Left cardiac atrium (tissue), 4 donors: ENCODE data around the gene C4BPB. TPM values are rescaled to one million over a fixed set of nuclear protein-coding genes. Genes with fewer than 3 reads are reported as not detected.

ENCODE experiments used
- ATAC-seq, 2 donors: fragments of 200-7000 bp; cut with Tn5 transposase; one replicate each; pipeline ENCODE4 v1.9.1; 2020; ENCODE audit warnings: mild to moderate bottlenecking in 2 of 2, moderate library complexity in 2 of 2
- DNase-seq: peaks from one replicate; pipeline ENCODE4 v3.0.0-alpha.2; 2020
- intact Hi-C, 2 donors: fragments of 100-400 bp; cut with DNase I; formaldehyde crosslinking; loops; one replicate each; pipeline versions ENCODE4 v1.14.1 to v1.15.1; 2022 to 2023
- total RNA-seq, 2 donors: library from RNA; stranded (reverse); fragmentation: NEBNext Ultra II Directional; extraction: Animal tissue kit (Norgen Biotek cat#: 25700); gene quantifications; one replicate each; pipeline ENCODE4 v1.2.1, GENCODE V29; 2021
- donor health status: DM: no; HTN: yes; CAD: no.
- donor health status: DM: no; HTN: yes; CAD: no; lungs with severe emphysema.
- donor health status: DM: yes; HTN: yes; CAD: no.
- donor health status: Dilated cardiomyopathy.

The C4BPB gene
- total RNA-seq, 2 donors from 2014 or later, result 2.4 TPM; not detected in 1

DNA sequence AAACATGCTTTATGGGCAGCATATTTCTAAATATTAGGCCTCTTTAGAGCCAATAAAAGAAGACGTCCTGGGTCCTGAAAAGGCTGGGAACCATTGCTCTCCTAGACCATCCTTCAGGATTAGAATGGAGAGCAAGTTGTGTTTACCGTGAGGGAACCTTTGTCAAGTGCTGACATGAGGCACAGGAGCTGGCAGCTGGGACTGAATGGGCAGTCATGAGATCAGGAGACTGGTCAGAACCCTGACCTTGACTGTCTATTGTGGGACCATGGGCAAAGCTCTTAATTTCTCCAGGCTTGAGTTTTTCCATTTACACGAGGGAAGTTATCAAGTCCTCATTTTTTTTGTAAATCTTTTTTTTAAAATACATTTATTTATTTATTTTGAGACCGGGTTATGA, 30.4 kb upstream of the C4BPB start:
- peak in 1 of 2 donors; percentile 34 for ATAC-seq
- intact Hi-C loops, result no loop called here
- DNase-seq, result no peak

DNA sequence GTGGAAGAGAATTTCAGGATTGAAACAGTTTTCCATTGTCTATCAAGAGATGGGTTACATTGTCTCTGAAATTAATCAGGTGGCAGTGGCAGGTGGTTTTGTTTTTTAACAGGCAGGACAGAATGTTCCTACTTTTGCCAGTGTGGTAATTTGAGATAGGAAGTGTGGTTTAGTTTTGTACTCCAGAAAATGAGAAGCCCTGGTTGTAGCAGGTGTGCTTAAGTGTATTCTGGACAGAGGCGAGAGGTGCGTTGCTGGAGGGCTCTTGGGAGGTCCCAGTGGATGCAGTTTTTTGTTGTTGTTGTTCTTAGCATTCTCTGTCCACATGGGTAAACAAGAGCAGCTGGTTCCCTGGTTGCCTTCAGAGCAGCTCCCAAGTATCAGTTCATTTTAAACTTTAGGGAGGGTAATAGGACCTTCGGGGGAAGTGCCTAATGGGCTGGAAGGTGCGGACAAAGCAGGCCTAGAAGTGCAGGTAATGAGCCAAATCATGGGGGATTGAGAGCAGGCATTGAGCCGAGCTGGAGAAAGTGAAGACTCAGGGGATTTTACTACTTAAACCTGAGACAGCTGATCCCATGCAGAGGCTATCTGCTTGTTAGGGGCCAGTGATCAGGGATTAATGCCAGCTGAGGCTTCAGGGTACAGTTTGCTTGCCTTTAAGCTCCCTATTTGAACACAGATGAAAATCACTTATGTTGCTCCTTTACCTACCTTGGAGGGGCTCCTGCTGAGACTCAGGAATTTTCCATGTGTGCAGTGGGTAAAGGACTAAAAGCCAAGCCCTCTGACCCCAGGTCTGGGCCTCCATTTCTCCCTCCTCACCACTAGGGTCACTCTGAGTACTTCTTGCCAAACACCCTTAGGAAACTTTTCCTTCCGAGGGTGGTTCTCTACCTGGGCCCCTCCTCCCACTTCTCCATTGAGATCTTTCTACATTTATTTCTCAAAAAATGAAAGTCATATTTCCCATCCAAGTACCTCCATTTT, 29.5 kb upstream of the C4BPB start:
- no peak for DNase-seq
- ATAC-seq, result no peak
- intact Hi-C loops, result no loop called here

DNA sequence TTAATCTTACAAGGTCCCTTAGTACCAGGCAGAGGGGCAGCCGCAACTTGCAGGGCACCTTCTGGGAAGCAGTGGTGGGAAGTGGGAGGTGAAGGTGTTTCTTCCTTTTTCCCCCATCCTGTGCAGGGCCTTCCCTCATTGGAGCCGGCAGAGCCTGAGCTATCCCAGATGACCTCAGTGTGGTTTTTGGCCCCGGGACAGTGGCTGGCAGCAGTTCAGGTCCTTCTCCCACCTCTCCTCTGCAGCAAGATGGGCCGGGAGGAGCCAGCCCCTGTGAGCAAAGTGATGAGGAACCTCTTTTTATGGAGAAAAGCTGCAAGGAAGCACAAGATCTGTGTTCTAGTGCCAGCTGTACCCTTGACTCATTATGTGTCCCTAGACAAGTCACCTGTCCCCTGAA, 28.8 kb upstream of the C4BPB start:
- intact Hi-C loops, result no loop called here
- DNase-seq (no peak), ATAC-seq (no peak)

DNA sequence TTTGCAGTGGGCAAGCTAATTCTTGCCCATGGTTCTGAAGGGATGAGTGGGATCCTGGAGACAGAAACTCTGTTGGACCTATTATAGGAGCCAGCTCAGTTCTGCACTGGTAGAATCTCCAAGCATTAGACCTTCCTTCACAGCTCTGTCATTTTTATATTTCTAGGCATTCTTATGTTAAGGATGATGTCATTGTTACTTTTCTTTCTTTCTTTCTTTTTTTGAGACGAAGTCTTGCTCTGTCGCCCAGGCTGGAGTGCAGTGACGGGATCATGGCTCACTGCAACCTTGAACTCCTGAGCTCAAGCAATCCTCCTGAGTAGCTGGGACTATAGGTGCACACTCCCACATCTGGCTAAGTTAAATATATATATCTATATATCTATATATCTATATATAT, 28.1 kb upstream of the C4BPB start:
- DNase-seq, result no peak
- ATAC-seq, result no peak
- intact Hi-C loops, result no loop called here

DNA sequence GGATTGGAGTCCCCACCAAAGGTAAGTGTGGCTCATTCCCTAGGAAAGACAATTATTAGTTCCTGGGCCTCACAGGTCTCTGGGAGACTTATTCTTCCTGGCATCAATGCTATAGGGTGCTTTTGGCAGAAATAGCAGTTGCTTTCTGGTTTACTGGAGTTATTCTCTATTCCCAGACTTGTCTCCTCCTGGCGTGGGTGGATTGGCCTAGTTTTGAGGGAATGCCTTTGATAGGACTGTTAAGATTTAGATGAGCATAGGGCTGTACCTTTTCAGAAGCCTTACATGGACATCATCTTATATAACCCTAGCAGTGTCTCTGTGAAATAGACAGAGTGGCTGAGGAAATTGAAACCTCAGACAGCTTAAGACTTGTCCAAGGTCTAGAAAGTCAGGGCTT, 26.6 kb upstream of the C4BPB start:
- no peak for ATAC-seq
- no peak for DNase-seq
- intact Hi-C loops, result no loop called here

DNA sequence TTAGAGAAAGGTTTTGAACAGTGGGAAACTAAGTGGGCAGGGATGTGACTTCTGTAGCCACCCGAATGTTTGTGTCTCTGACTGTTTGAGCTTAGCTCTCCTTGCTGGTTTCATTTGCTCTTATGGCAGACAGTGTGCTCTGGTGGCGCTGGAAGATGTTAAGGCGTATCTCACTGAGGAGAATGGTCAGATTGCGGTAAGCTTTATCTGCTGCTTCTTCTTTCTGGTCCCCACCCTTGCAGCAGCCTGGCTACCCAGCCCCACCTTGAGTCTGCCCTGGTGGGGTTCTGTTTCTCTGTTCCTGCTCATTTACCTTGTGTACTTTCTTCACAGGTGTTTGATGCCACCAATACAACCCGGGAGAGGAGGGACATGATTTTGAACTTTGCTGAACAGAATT, 25.6 kb upstream of the C4BPB start:
- ATAC-seq (no peak), DNase-seq (no peak)
- intact Hi-C loops, result no loop called here

DNA sequence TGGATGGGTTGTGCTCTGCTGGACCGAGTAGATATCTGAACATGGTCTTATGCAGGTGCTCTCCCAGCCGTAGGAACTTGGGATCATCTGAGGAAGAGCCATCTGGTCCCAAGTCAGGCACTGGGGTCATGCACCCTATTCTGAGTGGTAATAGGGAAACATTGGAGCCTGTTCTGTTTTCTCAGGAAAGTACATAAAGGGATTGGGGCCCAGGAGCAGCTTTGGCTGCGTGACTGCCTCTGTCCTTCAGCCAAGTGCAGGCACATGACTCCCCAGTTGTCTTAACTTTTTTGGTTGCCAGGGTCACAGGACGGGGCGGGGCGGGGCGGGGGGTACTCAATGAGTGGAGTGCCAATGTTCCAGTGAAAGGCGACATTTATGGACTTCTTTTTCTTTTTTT, 24.1 kb upstream of the C4BPB start:
- intact Hi-C loops, result no loop called here
- peak; percentile 53 to 71 for ATAC-seq
- peak; percentile 36 for DNase-seq

DNA sequence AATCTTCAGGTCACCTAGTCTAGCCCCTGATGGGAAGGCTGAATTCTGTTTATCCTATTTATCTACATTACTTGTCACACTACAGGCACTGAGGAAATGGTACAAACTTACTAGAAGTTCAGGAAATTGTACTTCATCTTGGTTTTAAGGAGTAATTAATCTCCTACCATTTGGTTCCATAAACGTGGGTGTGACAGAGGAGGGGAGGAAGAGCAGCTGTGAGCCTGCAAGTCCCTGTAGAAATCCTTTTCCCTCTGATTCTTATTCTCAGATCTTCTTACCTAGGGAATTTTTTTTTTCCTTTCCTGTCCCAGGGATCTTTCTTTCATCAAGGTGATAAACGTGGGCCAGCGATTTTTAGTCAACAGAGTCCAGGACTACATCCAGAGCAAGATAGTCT, 21.5 kb upstream of the C4BPB start:
- ATAC-seq, result no peak
- no peak for DNase-seq
- intact Hi-C loops, result no loop called here

DNA sequence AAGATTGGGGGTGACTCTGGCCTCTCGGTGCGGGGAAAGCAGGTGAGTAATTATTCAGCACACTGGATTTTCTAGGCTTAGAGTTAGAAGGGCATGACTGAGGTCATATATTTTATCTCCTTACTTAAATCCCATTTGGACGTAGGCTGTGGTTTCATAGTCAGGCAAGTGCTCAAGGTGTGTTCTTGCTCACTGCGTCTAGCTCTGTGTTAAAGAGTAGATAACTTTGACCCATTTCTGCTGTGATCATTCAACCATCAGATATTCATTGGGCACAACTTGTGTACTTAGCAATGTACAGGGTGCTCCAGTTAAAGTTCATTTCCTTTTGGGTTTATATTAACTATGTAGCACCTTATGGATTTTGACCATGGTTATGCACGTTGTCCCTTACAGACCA, 21.0 kb upstream of the C4BPB start:
- no peak for ATAC-seq
- DNase-seq, result no peak
- intact Hi-C loops, result no loop called here

DNA sequence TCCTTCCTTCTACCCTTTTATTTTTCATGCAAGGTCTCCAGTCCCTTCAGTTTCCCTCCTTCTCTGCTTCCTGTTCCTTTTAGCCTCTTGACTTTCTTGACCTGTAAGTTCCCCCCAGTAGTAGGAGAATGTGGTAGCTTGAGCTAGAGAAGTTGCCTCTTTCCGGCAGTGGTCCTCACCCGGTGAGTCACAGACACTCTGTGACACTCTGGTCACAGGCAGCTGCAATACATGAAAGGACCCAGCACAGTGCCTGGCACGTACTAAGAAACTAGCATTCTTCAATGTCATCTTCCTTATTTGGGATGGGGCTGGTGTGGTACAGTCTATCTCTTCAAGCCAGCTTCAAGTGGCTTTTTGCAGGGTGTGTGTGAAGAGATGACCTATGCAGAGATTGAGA, 19.6 kb upstream of the C4BPB start:
- DNase-seq (no peak), ATAC-seq (peak in 1 of 2 donors; percentile 58)
- intact Hi-C loops, result no loop called here

DNA sequence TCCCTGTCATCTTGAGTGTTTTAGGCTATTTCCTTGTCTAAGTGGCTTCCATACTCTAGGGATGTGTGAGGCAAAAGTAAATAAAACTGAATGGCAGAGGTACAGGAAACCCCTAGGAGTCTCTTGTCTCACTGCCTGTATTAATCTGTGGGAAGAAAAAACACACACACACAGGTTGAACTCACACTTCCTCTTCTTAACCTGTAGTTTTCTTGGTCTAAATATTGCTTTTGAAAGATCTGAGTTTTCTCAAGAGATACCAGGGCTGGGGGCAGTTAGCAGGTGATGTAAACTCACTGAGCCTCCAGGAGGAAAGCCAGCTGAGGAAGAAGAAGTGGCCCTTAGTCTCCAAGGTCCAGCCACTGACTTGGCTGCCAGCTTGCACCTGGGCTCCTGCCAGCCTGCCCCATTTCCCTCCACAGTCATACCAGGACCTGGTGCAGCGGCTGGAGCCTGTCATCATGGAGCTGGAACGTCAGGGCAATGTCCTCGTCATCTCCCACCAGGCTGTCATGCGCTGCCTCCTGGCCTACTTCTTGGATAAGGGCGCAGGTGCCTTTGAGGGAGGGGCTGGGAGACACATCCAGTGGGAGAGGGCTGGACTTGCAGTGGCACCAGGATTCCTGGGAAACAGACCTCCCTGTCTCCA, 18.7 kb upstream of the C4BPB start:
- peak in 1 of 2 donors; percentile 54 for ATAC-seq
- DNase-seq, result no peak
- intact Hi-C loops, result no loop called here

DNA sequence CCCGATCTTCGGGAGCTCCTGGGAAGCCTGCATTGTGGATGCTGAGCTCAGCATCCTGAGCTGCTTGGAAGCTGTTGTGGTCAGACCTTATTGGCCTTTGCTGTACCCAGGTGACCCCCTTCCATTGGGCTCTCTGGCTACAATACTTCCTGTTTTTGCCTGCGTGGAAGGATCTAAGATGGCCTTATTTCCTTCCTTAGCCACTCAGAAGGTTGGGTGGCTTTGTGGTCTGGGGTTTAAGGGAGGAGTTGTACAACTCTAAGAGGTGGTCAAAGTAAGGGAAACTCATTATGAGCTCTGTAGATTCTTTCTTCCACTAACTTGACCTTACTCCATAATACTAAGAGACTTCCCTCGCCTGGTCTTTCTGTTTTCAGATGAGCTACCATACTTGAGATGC, 17.8 kb upstream of the C4BPB start:
- no peak for ATAC-seq
- no peak for DNase-seq
- intact Hi-C loops, result no loop called here

DNA sequence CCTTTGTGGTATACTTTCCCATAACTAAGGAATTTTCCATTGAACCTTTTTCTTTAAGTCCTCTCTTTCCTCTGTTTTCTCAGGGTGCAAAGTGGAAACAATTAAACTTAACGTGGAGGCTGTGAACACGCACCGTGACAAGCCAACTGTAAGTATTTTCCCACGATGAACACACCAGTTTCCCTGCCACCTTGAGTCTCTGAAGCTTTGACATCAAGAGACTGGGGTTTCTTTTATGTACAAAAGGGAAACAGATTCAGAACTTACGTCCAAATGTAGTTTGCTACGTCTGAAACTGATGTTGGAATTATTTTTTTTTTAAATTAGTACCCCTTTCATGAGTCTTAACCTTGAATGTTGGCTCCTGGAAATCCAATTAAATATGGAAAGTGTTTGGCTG, 17.2 kb upstream of the C4BPB start:
- no peak for ATAC-seq
- DNase-seq, result no peak
- intact Hi-C loops, result no loop called here

DNA sequence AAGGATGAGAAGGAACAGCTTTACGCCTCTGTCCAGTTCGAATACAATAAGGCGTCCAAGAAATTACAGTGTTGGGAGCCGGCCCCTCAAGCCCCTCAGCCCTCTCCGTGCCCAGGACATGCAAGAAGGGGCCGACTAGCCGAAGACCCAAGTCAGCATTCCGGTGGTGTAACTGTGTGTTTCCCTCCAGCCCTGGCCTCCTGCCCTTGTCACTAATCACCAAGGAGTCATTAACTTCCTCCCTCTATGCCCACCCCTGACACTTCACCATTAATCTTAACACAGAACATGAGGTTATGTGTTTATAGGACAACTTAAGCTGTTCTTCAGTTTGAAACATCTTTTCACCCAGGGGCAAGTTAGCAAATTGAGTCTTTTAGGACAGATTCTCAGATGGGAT, 16.4 kb upstream of the C4BPB start:
- no peak for DNase-seq
- ATAC-seq, result no peak
- intact Hi-C loops, result no loop called here

DNA sequence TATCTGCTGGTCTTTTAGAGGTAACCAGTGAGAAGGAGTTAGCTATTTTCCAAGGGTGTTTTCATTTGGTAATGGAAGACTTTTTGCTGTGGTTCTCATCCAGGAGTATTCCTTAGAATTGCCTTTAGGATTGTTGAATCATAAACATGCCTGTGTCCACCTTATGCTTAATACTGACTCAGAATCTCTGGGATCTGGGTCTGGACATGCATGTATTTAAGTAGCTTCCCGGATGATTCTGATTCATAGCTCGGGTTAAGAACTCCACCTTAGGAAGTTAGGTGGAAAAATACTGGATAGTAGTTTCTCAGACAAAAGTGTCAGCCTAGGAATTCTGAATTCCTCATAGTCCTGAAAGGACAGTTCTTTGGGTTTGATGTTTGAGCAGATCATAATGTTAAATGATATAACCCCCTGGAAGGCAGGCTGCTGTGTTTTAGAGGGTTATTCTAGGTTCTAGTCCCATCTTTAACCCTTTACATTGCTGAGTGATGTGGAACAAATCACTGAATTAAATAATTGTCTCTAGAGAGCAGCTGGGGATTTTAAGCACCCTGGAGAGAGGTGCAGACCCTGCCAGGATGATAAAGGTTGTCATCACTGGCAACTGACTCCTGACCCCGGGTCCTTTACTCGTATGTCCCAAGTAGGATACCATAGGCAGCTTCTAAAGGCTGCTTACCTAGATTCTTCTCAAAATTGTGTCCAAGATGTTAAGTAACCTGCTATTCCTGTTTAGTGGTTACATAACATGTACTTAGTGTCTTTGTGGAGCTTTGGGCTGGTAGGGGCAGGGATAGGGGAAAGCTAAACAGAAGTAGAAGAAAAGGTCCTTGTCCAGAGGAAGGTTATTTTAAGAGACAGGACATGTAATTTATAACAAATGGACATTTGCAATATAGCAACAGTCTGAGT, 14.5 kb upstream of the C4BPB start:
- intact Hi-C loops, result no loop called here
- ATAC-seq (no peak), DNase-seq (no peak)

DNA sequence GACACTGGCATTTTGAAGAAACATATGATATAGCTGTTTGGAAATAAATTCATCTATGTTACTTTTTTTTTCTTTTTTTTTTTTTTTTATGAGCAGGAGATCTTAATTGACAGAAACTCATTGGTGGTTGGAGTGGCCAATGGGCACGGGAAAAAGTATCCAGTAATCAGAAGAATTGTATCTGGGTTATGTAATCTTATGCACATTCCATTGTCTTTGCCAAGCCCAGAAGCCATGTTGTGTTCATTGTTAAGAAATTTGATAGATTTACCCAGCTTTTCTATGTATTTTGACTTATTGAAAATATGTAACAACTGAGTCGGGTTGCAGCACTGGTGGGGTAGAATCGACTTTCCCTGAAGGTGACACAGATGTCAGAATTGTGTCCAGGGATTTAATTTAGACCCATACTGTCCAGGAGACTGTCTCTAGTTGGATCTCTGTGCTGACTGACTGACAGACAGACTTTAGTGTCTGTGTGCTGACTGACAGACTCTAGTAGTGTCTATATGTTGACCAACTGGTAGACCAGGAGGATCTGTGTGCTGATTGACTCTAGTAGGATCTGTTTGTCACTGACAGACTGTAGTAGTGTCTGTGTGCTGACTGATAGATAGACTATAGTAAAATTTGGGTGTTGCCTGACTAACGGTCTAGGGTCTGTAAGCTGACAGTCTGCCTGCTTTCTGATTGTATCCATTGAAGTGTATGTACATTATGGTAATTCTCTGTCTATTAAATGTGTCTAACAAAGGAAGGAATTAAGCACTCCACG, 12.3 kb upstream of the C4BPB start:
- intact Hi-C loops, result loop anchor here in 1 of 2 donors (5.0 kb wide), 1 partner anchor 39 kb away; no protein-coding TSS in a partner anchor
- ATAC-seq (no peak), DNase-seq (no peak)

DNA sequence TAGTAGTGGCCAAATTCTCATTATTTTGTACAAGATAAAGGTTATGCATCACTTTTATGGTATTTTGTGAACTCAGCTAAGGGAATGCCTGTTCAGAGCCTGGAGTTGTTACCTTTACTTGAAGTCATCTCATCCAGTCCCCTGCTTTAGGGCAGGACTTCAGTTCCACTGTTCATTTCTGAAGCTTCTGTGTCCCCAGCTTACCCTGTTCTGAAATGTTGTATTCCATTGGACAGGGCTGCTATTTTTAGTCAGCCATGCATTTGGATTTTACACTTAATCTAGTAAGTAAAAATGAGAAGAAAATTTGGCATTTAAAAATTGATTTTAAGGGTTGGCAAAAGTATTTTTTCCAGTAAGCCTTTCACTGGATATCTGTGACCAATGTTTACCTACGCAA, 11.6 kb upstream of the C4BPB start:
- intact Hi-C loops, result loop anchor here in 1 of 2 donors (5.0 kb wide), 1 partner anchor 40 kb away; no protein-coding TSS in a partner anchor
- ATAC-seq, result no peak

DNA sequence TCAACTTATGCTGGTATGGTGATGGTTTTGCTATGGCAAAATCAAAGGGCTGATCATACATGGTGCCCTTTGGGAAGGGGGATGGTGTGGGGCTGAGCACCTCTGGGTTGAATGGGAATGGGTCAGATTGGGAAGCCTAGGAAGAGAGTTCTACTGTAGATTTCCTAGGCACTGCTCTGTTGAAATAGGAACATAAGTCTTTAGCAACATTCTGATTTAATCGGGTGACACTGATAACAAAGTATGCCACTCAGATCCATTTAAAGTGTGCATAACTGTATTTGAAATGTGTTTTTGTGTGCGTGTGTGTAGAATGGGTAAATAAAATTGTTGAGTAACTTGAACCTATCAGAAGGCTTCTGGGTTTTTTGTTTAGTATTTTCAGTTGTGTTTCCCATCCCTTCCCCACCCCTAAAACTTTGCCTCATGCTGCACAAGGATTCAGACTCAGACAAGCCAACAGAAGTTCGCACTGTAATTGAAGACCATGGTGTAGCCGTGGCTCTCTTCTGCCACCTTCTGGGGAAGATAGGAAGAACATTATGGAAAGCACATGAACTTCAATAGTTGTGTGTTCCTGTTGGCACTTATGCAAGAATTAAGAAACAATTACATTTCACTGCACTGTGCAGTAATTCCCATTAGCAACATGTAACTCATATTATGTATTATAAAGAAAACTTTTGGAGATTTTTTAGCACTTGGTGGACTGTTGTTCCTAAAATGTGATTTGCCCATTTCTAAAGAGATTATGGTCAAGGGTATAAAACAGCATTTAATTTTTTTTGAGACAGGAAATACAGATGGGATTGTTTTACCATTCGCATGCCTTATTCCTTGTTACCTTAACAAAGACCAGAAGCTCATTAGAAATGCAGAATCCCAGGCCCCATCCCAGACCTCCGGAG, 10.9 kb upstream of the C4BPB start:
- ATAC-seq (peak; percentile 87 to 91), DNase-seq (no peak)
- intact Hi-C loops, result loop anchor here in 1 of 2 donors (2.0 to 5.0 kb wide), 2 partner anchors 27 to 40 kb away; partner anchors contain the start of gene YOD1

More for the DNA sequence above, 11.6 kb upstream of the C4BPB start:
- no peak for DNase-seq
